ENCODE measurements around the gene ADAMTS2. TPM values are rescaled to one million over a fixed set of nuclear protein-coding genes. Genes with fewer than 3 reads are reported as not detected.

The ADAMTS2 gene
- total RNA-seq, 6 experiments from 2014 or later = 31.5 to 38.4 (median 34.1) TPM

DNA sequence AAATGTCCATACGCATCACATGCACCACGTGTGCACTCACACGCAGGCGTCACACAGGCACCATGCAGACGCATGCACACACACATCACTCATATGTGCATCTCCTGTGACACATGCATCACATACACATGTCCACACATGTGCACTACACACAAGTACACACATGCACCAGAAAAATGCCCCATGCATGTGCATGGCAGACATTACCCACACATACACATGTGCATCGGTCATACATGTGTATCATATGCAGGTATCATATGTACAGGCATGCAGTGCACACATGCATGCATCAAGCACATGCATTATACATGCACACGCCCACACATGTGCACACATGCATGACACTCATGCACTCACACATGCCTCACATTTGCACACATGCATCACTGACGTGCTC is 26.1 kb downstream of the ADAMTS2 start:
- Mint-ChIP-seq H3K4me3 (0 out of 2 replicates have a peak overlapping the region, but pooled peaks have one; percentile 67), H3K4me1 (ENCODE audit: low read depth) (peaks cover 59% of the 10 kb centered on the region), H3K36me3 (ENCODE audit: low read depth) (peaks cover 8% of the 10 kb centered on the region), H3K27me3 (ENCODE audit: insufficient read depth) (no peaks in the 10 kb centered on the region; the same call in 1 of the 2 replicates), H3K27ac (peak overlapping the region; percentile 93; the same call in 1 of the 2 replicates), H3K9me3 (peaks cover 8% of the 10 kb centered on the region)
- TF ChIP-seq, protein P1, sequence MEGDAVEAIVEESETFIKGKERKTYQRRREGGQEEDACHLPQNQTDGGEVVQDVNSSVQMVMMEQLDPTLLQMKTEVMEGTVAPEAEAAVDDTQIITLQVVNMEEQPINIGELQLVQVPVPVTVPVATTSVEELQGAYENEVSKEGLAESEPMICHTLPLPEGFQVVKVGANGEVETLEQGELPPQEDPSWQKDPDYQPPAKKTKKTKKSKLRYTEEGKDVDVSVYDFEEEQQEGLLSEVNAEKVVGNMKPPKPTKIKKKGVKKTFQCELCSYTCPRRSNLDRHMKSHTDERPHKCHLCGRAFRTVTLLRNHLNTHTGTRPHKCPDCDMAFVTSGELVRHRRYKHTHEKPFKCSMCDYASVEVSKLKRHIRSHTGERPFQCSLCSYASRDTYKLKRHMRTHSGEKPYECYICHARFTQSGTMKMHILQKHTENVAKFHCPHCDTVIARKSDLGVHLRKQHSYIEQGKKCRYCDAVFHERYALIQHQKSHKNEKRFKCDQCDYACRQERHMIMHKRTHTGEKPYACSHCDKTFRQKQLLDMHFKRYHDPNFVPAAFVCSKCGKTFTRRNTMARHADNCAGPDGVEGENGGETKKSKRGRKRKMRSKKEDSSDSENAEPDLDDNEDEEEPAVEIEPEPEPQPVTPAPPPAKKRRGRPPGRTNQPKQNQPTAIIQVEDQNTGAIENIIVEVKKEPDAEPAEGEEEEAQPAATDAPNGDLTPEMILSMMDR (IDR thresholded peaks at IDR 0.05) = no peak
- DNase-seq = no peak

DNA sequence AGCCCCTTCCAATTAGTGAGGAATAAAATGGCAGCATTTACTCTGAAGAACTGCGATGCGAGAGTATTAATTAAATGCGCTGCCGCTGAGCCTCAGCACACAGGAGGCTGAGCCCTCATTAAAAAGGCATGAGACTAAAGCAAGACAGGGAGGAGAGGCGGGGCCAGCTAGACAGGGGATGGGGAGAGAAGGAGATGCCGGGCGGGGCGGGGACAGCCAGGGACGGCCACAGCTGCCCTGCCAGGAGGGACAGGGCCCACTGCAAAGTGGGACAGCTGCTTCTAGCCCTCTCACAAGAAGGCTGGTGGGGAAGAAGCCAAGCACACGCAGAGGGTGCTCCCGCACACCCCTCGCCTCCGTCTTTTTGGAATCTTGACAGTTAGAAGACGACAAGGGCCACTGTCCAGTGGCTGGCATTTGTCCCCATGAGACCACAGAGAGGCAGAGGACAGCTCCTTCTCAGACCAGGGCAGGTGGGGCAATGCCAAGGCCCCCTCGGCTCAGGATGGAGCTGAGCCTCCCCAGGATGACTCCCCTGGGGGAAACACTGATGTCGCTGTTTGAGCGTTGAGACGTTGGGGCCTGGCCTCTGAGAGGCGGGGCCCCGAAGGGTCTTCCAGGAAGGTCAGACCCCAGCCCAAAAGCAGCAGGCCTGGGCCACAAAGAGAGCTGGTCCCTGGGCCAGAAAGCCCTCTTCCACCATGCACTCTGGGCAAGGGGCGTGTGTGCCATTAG is 26.9 kb downstream of the ADAMTS2 start:
- no peak for DNase-seq
- TF ChIP-seq, protein P1 (IDR thresholded peaks at IDR 0.05) = no peak
- peaks cover 61% of the 10 kb centered on the region for H3K4me1 Mint-ChIP-seq (ENCODE audit: low read depth)
- H3K27ac Mint-ChIP-seq = no peak overlapping the region
- H3K36me3 Mint-ChIP-seq (ENCODE audit: low read depth) = peaks cover 8% of the 10 kb centered on the region
- no peaks in the 10 kb centered on the region; the same call in 1 of the 2 replicates for H3K27me3 Mint-ChIP-seq (ENCODE audit: insufficient read depth)
- H3K4me3 Mint-ChIP-seq = no peak overlapping the region
- peaks cover 8% of the 10 kb centered on the region for H3K9me3 Mint-ChIP-seq

- Mint-ChIP-seq H3K36me3 (ENCODE audit: low read depth) (peaks cover 11% of the 10 kb centered on the region), H3K4me1 (ENCODE audit: low read depth) (peaks cover 66% of the 10 kb centered on the region), H3K27me3 (ENCODE audit: insufficient read depth) (peaks cover 2% of the 10 kb centered on the region), H3K4me3 (no peak overlapping the region), H3K9me3 (peaks cover 8% of the 10 kb centered on the region), H3K27ac (no peak overlapping the region)
- TF ChIP-seq, protein P1 (IDR thresholded peaks at IDR 0.05) = no peak
- DNase-seq = no peak
Measured at GRCh38 chr5:179317411-179318220, 27.6 kb downstream of the ADAMTS2 start.

GRCh38 chr5:179316982-179317381 is 28.3 kb downstream of the ADAMTS2 start:
- TF ChIP-seq, protein P1 (IDR thresholded peaks at IDR 0.05) = no peak
- Mint-ChIP-seq H3K9me3 (peaks cover 8% of the 10 kb centered on the region), H3K36me3 (ENCODE audit: low read depth) (peaks cover 18% of the 10 kb centered on the region), H3K4me3 (no peak overlapping the region), H3K27me3 (ENCODE audit: insufficient read depth) (peaks cover 2% of the 10 kb centered on the region), H3K4me1 (ENCODE audit: low read depth) (peaks cover 66% of the 10 kb centered on the region), H3K27ac (no peak overlapping the region)
- no peak for DNase-seq

DNA sequence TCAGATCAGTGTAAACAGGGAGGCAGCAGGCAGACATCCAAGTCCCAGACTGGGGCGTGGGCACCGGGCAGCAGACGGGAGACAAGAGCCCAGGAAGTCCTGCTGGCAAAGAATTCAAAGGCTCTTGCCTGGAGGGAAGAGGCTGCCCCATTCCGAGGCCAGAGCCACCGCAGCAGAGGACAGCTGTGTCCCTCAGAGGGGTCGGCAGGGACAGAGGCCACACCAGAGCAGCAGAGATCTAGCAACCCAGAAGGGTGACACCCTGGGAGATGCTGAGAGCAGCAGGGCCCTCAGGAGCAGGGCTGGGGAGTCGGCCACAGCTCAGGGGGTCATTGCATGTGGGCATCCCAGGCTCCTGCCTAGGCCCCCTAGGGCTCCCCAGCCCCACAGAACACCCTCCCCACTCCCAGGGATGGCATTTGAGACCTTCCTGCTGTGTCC is 29.1 kb downstream of the ADAMTS2 start:
- peaks cover 8% of the 10 kb centered on the region for H3K9me3 Mint-ChIP-seq
- peaks cover 67% of the 10 kb centered on the region for H3K4me1 Mint-ChIP-seq (ENCODE audit: low read depth)
- H3K27ac Mint-ChIP-seq = peak overlapping the region; percentile 97
- peaks cover 2% of the 10 kb centered on the region for H3K27me3 Mint-ChIP-seq (ENCODE audit: insufficient read depth)
- no peak for DNase-seq
- H3K36me3 Mint-ChIP-seq (ENCODE audit: low read depth) = peaks cover 19% of the 10 kb centered on the region
- H3K4me3 Mint-ChIP-seq = no peak overlapping the region
- TF ChIP-seq, protein P1 (IDR thresholded peaks at IDR 0.05) = no peak
